ENCODE data around the gene ZNF845.
"Not testable (repeated sequence)": the region's sequence is repeated elsewhere in the genome, so short reads cannot be mapped to it uniquely, and the experiment has no call there.

ZNF845 gene

GRCh38 chr19:53388168-53388567, 54.6 kb downstream of the ZNF845 start:
- DNase-seq, result no peak

DNA sequence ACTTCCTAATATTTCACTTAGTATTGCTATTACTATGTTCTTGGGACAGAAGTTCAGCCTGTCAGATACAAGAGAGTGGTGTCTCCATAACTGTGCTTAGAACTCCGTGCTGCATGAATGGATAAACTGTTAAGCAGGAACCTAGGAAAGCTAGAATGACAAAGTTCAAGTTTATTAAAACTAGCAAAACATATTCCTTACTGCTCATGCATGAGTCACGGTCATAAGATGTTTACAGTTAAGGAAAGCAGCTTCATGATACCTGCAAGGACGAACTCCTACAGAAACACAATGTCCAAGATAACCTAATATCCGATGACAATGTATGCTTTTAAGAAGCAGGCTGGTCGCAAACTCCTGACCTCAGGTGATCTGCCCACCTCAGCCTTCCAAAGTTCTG, 55.4 kb downstream of the ZNF845 start:
- no peak for DNase-seq

DNA sequence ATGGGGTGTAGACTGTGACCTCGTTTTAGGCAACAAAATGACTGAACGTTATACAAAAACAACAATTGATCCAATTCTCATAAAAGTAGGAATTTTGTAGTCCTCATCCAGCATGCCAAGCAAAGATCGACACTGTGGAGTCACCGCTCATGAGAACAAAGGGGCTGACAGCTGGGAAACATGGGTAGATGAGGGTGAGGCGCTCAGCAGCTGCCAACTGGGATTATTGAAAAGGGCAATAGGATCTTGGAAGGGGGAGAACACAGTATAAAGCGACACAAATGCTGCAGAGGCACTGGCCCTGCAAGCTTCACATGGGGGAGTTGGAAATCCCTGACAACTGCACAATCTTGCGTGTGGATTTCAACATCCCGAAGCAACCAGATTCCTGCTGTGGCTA, 56.0 kb downstream of the ZNF845 start:
- no peak for DNase-seq

DNA sequence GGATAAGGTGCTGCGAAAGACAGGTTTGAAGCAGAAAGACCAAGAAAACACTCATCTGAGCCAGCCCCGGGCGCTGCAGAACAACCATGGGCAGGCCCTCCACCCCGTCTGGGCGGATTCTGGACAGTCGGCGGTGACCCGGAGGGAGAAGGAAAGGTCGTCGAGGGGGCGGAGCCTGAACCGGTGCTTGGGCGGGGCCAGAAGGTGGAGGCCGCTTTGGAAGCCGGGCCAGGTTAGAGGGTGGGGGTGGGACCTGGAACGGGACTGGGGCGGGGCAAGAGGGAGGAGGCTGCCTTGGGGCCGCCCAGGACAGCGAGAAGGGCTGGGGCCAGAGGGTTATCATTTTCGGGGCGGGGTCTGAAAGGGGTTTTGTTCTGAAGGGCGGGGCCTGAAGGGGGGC, 56.4 kb downstream of the ZNF845 start:
- DNase-seq, result no peak

DNA sequence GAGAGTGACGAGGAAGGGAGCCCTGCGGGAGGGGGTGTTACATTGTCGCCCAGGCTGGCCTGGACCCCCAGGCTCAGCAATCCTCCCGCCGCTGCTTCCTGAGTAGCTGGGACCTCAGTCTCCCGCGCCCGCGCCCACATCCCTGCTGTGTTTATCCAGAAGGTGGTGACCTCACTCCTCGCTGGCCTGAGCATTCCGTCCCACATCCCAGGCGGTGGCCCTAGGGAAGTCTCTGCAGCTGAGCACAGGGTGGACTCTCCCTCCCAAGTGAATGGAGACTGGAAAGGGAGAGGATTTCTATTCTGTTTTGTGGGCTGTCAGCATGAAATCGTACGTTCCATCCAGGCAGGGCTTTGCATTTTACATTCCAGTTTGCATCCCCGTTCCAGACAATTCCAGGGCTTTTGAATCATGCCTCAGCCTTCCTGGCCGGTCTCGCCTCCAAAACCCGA, 61.0 kb downstream of the ZNF845 start:
- no peak for DNase-seq

DNA sequence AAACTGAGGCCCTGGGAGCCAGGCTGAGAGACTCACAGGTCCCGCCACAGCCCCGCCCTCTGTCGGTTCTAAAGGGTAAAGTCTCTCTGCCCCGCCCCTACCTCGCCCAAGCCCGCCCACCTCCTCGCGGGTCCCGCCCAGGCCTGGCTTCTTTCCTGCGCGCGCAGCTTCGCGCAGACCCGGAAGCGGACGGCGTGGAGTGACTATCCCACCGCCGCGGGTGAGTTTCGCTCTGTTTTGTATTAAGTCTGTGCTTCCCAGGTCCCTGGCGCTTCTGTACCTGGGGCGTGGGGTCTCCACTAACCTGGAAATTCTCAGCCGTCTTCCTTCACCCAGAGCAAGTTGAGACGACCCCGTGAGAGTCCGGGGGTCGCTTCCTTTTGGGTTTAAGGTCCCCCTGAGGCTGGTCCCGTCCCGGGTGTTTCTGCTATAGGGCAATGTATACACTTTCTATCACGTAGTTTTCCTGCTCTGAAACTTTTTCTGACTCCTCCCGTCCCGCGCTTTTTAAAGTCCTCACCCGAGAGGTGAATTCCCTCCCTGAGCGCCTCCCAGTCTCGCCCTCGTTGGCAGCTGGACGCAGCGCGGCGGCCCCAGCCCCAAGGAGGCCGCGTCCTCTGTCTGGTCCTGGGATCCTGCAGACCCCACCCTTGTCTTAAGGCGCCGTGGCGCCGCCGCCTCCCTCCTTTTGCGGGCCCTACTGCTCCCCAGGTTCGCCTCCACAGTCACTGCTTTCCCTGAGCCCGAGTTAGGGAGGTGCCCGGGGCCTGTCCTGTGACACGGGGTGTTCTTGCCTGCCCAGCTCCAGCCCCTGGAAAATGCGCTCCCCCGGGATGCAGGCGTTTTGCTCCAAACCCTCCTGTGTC, 61.7 kb downstream of the ZNF845 start, which contains the start of gene ZNF765:
ZNF765 (plus strand) TSS at position 176 of the 866 bp plus-strand sequence. CDS start 2,867 bp downstream, outside the sequence.
- peak; percentile 70 for DNase-seq

- DNase-seq, result not testable (repeated sequence)
Observed at GRCh38 chr19:53395840-53396524, 62.4 kb downstream of the ZNF845 start.

- no peak for DNase-seq
Observed at GRCh38 chr19:53396525-53396868, 62.9 kb downstream of the ZNF845 start.

GRCh38 chr19:53397918-53398317, 64.4 kb downstream of the ZNF845 start:
- DNase-seq, result not testable (repeated sequence)

Data from DMS153 (cell line).